Epithelial cell of alveolus of lung (primary cell): ENCODE data around the gene ZNF433. TPM values are rescaled to one million over a fixed set of nuclear protein-coding genes. Genes with fewer than 3 reads are reported as not detected.

Experiments
- total RNA-seq: library from RNA; depleted of rRNA; stranded (reverse); fragments of >200 nt; gene quantifications from 2 replicates; pipeline ENCODE4 v1.2.1, GENCODE V29; 2015

ZNF433 gene
- 4.7 and 12.9 TPM in 2 replicates for total RNA-seq

GRCh38 chr19:12035220-12036172, at the start of gene ZNF433:
Gene ZNF433 (minus strand): TSS chr19:12035679. CDS start chr19:12035539, 140 bp downstream.

GRCh38 chr19:12064590-12065538, 29.4 kb upstream of the ZNF433 start, which contains the start of gene ZNF844:
Gene ZNF844 (plus strand): TSS chr19:12064731. CDS start chr19:12064874, 143 bp downstream.

GRCh38 chr19:12052497-12053169, 17.2 kb upstream of the ZNF433 start, which contains the start of gene ZNF878:
Gene ZNF878 (minus strand): TSS chr19:12052961. CDS start chr19:12052801, 160 bp downstream.

GRCh38 chr19:11964858-11965645, 70.4 kb downstream of the ZNF433 start, which contains the start of gene ZNF763:
Gene ZNF763 (plus strand): TSS chr19:11965040. CDS start chr19:11965209, 169 bp downstream.

Other genes with a start within 250 kb of the ZNF433 start
- gene ZNF491, start 237.2 kb downstream of the ZNF433 start, total RNA-seq = 0.39 and 1.0 TPM in 2 replicates
- gene ZNF440, start 221.4 kb downstream of the ZNF433 start, total RNA-seq = 2.3 and 6.9 TPM in 2 replicates
- gene ZNF439, start 187.0 kb downstream of the ZNF433 start, total RNA-seq = 1.4 and 9.3 TPM in 2 replicates
- gene ZNF69, start 147.9 kb downstream of the ZNF433 start, total RNA-seq = 4.3 and 13.3 TPM in 2 replicates
- gene ZNF700, start 110.6 kb downstream of the ZNF433 start, total RNA-seq = 4.9 and 7.2 TPM in 2 replicates
- 0.13 and 5.5 TPM in 2 replicates for gene ZNF763, start 70.6 kb downstream of the ZNF433 start, total RNA-seq
- 0.08 and 0.13 TPM in 2 replicates for gene ZNF878, start 17.3 kb upstream of the ZNF433 start, total RNA-seq
- gene ZNF844, start 29.1 kb upstream of the ZNF433 start, total RNA-seq = 2.3 and 9.0 TPM in 2 replicates
- gene ZNF20, start 104.7 kb upstream of the ZNF433 start, total RNA-seq = 2.5 and 3.5 TPM in 2 replicates
- 3.6 and 10.7 TPM in 2 replicates for gene ZNF625, start 121.1 kb upstream of the ZNF433 start, total RNA-seq
- gene ZNF136, start 127.4 kb upstream of the ZNF433 start, total RNA-seq = 3.1 and 8.3 TPM in 2 replicates